NCI-H82 (cell line): ENCODE results near the gene COL15A1.

Experiments
- DNase-seq: peaks from one replicate; lab custom pipeline; 2025; lab: John Stamatoyannopoulos, UW

Gene COL15A1

DNA sequence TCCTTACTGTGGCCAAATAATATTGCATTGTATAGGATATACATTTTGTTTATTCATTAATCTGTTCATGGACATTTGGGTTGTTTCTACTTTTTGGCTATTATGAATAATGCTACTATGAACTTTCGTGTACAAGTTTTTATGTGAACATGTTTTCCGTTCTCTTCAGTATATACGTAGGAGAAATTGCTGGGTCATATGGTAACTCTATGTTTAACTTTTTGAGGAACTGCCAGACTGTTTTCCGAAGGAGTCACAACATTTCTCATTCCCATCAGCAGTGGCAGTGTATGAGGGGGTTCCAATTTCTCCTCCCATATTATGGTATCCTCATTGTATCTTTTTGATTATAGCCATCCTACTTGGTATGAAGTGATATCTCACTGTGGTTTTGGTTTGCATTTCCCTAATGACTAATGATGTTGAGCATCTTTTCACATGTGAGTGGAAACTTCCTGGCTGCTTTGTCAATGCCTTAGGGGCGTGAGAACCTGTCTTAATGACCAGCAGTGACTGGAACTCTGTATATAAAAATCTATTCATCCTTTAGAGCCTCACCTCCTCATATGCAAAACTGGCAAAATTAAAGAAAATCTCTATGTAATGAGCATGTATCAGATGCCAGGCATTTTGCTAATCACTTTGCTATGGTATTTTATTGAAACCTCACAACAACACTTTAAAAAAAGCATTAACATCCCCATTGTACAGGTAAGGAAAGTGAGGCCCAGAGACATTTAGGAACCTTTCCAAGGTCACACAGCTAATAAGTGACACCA, 113.4 kb downstream of the COL15A1 start:
- DNase-seq = no peak

- no peak for DNase-seq
Measured at GRCh38 chr9:99057665-99058625, 114.2 kb downstream of the COL15A1 start.

GRCh38 chr9:99058964-99059921, 115.5 kb downstream of the COL15A1 start:
- DNase-seq = no peak

GRCh38 chr9:99060621-99061020, 116.9 kb downstream of the COL15A1 start:
- no peak for DNase-seq

- no peak for DNase-seq
Measured at GRCh38 chr9:99062549-99062948, 118.8 kb downstream of the COL15A1 start.

DNA sequence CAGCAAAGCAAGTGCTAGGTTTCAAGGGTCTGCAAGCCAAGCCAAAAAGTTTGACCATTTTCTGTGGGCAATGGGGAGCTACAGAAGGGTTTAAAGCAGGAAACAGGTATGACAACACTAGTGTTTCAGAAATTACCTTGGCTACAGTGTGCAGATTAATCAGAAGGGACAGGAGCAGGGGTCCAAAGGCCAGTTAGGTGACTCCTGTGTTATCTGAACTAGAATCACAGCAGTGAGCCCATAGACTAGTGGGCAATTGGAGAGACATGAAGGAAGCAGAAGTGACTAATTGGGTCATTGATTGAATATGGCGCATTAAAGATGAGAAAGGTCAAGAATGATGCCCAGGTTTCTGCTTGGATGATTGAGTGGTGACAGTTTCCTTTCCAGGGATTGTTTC, 119.8 kb downstream of the COL15A1 start:
- DNase-seq = no peak

DNA sequence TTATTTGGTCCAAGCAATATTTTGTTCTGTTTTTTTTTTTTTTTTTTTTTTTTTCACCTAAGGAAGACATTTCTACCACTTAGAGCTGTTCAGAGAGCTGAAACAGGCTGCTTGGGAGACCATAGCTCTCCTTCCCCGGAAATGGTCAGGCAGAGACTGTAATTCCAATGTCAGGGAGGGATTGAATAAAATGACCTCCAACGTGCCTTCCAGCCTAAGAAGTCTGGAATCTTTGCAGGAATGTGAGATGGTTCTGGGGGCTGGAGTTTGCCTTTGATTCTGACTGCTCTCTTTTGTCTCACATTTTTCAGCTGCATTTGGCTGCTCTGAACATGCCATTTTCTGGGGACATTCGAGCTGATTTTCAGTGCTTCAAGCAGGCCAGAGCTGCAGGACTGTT, 122.9 kb downstream of the COL15A1 start:
- DNase-seq = no peak

- no peak for DNase-seq
Measured at GRCh38 chr9:99069075-99069474, 125.4 kb downstream of the COL15A1 start.

DNA sequence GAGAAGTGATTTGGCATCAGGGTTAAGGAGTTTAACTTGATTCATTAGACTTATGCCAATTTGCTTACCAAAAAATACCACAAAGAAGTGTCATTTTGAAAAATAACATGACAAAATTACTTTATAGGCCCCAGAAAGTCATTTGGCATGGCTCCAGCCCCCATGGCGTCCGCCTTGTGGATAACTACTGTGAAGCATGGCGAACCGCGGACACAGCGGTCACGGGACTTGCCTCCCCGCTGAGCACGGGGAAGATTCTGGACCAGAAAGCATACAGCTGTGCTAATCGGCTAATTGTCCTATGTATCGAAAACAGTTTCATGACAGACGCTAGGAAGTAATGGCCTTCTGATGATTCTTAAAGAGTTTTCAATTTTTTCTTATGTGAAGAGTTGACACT, 125.8 kb downstream of the COL15A1 start:
- DNase-seq = no peak

- no peak for DNase-seq
Measured at GRCh38 chr9:99070681-99071080, 127.0 kb downstream of the COL15A1 start.

GRCh38 chr9:99071313-99072039, 127.8 kb downstream of the COL15A1 start:
- DNase-seq = no peak

- DNase-seq = no peak
Measured at GRCh38 chr9:99072040-99072394, 128.3 kb downstream of the COL15A1 start.

GRCh38 chr9:99073347-99073746, 129.6 kb downstream of the COL15A1 start:
- DNase-seq = no peak

- DNase-seq = no peak
Measured at GRCh38 chr9:99073985-99074901, 130.5 kb downstream of the COL15A1 start.

- no peak for DNase-seq
Measured at GRCh38 chr9:99074902-99075245, 131.2 kb downstream of the COL15A1 start.

- DNase-seq = no peak
Measured at GRCh38 chr9:99075246-99075912, 131.7 kb downstream of the COL15A1 start.

DNA sequence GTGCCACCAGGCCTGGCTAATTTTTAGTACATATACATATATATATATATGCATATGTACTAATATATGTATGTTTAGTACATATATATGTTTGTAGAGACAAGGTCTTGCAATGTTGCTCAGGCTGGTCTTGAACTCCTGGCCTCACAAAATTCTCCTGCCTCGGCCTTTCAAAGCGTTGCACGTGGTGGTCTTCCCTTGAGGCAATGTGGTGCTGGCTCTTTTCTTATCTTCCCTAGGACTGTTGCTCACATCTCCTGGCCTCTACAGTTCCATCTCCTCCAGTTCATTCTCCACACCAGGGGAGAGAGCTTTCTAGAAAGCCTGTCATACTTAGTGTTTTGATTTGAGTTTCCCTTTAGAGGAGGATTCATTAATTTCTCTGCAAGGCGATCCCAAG, 132.3 kb downstream of the COL15A1 start:
- DNase-seq = no peak

GRCh38 chr9:99076483-99077171, 132.9 kb downstream of the COL15A1 start:
- no peak for DNase-seq

GRCh38 chr9:99078717-99079116, 135.0 kb downstream of the COL15A1 start:
- DNase-seq = no peak
